ENCODE results near the gene GINS2. TPM values are rescaled to one million over a fixed set of nuclear protein-coding genes. Genes with fewer than 3 reads are reported as not detected.

The GINS2 gene
- polyA plus RNA-seq, 1 experiment: 5.5 TPM

- Histone ChIP-seq H3K36me3 (ENCODE audit: control insufficient read depth, insufficient read depth, low read length) (peaks cover 68% of the 10 kb centered on the region), H3K4me3 (ENCODE audit: low read depth, low read length) (no peak overlapping the region), H3K27me3 (ENCODE audit: control insufficient read depth, insufficient read depth, low read length) (no peaks in the 10 kb centered on the region)
- DNase-seq (ENCODE audit: low read depth): no peak
- POLR2A ChIA-PET: no interaction called here
- no peak for TF ChIP-seq CTCF (IDR thresholded peaks at IDR 0.05; ENCODE audit: insufficient read depth, low read depth, low read length)
- CTCF ChIA-PET: interaction anchor here (0.7 to 2.5 kb wide), 2 partner anchors 13 to 55 kb away, joined by 4 to 17 read pairs; no protein-coding TSS in a partner anchor
Observed at GRCh38 chr16:85660843-85661739, 27.7 kb downstream of the GINS2 start.

DNA sequence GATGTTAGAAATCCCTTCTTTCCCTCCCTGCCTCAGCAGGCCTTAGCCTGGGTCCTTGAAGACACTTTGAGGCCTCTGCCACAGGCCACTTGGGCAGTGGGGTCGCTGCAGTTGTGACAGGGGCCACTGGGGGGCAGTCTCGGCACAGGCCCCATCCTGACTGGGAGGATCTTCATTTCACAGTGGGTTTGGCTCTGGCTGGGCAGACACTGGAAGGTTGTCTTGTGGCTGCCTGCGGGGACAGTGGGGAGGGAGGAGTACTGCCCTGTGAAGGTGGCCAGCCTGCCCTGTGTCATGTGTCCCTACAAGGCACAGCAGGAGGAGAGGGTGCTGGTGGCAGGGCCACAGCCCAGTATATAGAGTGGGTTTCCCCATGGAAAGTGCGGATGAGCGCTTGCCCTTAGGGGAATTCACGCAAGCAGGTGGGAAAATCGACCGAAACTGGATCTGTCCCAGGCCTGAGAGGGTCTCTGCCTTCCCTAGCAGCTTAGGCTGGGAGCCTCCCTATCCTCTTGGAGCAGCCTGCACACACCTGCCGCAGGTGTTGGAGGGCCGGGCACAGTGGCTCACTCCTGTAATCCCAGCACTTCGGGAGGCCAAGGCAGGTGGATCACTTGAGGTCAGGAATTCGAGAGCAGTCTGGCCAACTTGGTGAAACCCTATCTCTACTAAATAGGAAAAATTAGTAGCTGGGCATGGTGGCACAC is 28.8 kb downstream of the GINS2 start:
- ChIA-PET CTCF (interaction anchor here (0.6 to 2.5 kb wide), 5 partner anchors 14 to 58 kb away, joined by 3 to 17 read pairs (median 4); no protein-coding TSS in a partner anchor), POLR2A (no interaction called here)
- Histone ChIP-seq H3K27me3 (ENCODE audit: control insufficient read depth, insufficient read depth, low read length) (no peaks in the 10 kb centered on the region), H3K4me3 (ENCODE audit: low read depth, low read length) (no peak overlapping the region), H3K36me3 (ENCODE audit: control insufficient read depth, insufficient read depth, low read length) (peaks cover 68% of the 10 kb centered on the region)
- no peak for DNase-seq (ENCODE audit: low read depth)
- TF ChIP-seq CTCF (IDR thresholded peaks at IDR 0.05; ENCODE audit: insufficient read depth, low read depth, low read length): peak; percentile 93

DNA sequence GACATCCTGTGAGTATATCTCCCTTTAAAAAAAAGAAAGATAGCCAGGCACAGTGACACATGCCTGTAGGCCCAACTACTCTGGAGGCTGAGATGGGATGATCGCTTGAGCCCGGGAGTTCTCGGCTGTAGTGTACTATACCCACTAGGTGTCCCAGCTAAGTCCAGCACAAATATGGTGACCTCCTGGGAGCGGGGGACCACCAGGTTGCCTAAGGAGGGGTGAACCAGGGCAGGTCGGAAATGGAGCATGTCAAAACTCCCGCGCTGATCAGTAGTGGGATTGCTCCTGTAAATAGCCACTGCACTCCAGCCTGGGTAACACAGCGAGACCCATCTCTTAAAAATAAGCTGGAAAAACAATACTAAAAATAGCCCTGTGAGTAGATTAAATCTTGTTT is 29.4 kb downstream of the GINS2 start:
- no peak for TF ChIP-seq CTCF (IDR thresholded peaks at IDR 0.05; ENCODE audit: insufficient read depth, low read depth, low read length)
- DNase-seq (ENCODE audit: low read depth): no peak
- CTCF ChIA-PET: interaction anchor here (0.6 to 2.5 kb wide), 7 partner anchors 9 to 58 kb away, joined by 3 to 17 read pairs (median 4); no protein-coding TSS in a partner anchor
- no peaks in the 10 kb centered on the region for H3K27me3 ChIP-seq (ENCODE audit: control insufficient read depth, insufficient read depth, low read length)
- POLR2A ChIA-PET: no interaction called here
- peaks cover 67% of the 10 kb centered on the region for H3K36me3 ChIP-seq (ENCODE audit: control insufficient read depth, insufficient read depth, low read length)
- H3K4me3 ChIP-seq (ENCODE audit: low read depth, low read length): no peak overlapping the region

DNA sequence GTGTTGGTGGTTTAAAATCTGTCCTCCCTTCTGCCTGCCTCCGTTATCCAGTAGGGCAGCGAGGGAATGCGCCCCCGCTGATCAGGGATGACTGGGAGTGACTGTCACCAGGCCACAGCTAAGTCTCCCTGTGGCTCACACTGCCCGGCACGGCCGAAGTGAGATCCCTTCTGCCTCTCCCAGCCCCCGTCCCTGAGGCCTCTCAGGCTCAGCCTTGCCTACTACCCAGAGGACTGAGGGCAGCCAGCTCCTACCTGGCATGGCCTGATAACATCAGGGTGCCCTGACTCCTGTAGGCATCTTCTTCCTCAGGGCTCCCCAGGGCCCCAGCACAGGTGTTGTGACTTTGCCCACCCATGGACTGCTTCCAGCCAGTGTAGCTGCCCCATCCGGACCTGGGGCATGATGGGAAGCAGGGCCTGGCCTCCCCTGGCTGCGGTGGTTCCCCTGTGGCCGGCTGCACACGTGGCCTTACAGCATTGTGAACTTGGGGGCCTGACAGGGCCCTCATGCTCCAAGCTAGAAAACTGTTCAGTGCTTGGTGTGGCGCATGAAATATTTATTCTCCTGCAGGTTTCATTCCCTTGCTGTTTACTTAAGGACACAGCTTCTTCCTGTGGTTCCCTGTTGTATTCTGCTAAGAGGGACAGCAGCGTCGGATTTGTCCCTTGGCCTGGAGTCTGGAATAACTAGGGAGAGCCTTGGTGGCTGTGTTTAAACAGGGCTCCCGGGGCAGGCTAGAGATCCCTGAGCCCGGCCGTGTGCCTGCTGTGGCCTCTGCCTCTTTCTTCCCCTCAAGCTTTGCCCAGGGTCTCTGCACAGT is 30.0 kb downstream of the GINS2 start:
- TF ChIP-seq CTCF (IDR thresholded peaks at IDR 0.05; ENCODE audit: insufficient read depth, low read depth, low read length): no peak
- Histone ChIP-seq H3K4me3 (ENCODE audit: low read depth, low read length) (no peak overlapping the region), H3K36me3 (ENCODE audit: control insufficient read depth, insufficient read depth, low read length) (peaks cover 68% of the 10 kb centered on the region), H3K27me3 (ENCODE audit: control insufficient read depth, insufficient read depth, low read length) (no peaks in the 10 kb centered on the region)
- POLR2A ChIA-PET: no interaction called here
- CTCF ChIA-PET: interaction anchor here (0.6 to 2.5 kb wide), 6 partner anchors 10 to 59 kb away, joined by 3 to 17 read pairs (median 5); no protein-coding TSS in a partner anchor
- no peak for DNase-seq (ENCODE audit: low read depth)
